NB4 (cell line): Measurements from ENCODE around the gene STX1B.

ENCODE experiments used
- DNase-seq: peaks from one replicate; pipeline ENCODE4 v3.0.0; 2010; ENCODE audit warnings: low read depth
- H3K4me3 ChIP-seq: one replicate; pipeline ENCODE4 v1.5.1; 2011; ENCODE audit warnings: mild to moderate bottlenecking, low read depth, low read length, moderate library complexity
- MYC ChIP-seq: IDR thresholded peaks from 2 replicates; pipeline ENCODE4 v1.6.1; 2011; ENCODE audit warnings: low read depth, low read length
- POLR2A ChIP-seq: IDR thresholded peaks from 2 replicates; pipeline ENCODE4 v1.6.1; 2011; ENCODE audit warnings: mild to moderate bottlenecking; ENCODE audit not compliant: insufficient read length; ENCODE audit errors: extremely low read depth
- TF ChIP-seq, protein P1 (sequence below): IDR thresholded peaks from 2 replicates; pipeline ENCODE4 v1.6.1; 2011; ENCODE audit warnings: low read depth, low read length
- TF ChIP-seq, protein P2 (sequence below): IDR thresholded peaks from one replicate; pipeline ENCODE4 v1.5.1; 2012; ENCODE audit warnings: low read depth, low read length

STX1B gene

DNA sequence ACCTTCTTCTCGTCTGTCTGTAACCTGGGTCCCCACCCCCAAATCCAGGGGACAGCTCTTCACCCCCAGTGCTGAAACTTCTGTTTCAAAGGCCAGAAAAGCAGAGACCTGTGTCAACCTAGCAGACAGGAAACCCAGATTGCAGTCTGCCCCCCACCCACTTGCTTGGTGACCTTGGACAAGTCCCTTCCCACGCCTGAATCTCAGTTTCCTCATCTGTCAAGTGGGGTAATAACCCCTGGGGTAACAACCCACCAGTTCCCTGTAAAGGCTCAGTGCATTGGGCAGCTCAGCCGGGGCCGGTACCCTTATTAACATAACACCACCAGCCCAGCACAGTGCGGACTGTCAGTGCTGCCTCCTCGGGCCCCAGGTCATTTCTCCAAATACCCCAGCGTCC lies 1.3 kb downstream of the STX1B start:
- no peak overlapping the region for H3K4me3 ChIP-seq
- DNase-seq, result no peak
- TF ChIP-seq, protein P1, sequence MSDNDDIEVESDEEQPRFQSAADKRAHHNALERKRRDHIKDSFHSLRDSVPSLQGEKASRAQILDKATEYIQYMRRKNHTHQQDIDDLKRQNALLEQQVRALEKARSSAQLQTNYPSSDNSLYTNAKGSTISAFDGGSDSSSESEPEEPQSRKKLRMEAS, result no peak
- TF ChIP-seq, protein P2, sequence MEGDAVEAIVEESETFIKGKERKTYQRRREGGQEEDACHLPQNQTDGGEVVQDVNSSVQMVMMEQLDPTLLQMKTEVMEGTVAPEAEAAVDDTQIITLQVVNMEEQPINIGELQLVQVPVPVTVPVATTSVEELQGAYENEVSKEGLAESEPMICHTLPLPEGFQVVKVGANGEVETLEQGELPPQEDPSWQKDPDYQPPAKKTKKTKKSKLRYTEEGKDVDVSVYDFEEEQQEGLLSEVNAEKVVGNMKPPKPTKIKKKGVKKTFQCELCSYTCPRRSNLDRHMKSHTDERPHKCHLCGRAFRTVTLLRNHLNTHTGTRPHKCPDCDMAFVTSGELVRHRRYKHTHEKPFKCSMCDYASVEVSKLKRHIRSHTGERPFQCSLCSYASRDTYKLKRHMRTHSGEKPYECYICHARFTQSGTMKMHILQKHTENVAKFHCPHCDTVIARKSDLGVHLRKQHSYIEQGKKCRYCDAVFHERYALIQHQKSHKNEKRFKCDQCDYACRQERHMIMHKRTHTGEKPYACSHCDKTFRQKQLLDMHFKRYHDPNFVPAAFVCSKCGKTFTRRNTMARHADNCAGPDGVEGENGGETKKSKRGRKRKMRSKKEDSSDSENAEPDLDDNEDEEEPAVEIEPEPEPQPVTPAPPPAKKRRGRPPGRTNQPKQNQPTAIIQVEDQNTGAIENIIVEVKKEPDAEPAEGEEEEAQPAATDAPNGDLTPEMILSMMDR, result no peak
- no peak for TF ChIP-seq POLR2A
- no peak for TF ChIP-seq MYC

DNA sequence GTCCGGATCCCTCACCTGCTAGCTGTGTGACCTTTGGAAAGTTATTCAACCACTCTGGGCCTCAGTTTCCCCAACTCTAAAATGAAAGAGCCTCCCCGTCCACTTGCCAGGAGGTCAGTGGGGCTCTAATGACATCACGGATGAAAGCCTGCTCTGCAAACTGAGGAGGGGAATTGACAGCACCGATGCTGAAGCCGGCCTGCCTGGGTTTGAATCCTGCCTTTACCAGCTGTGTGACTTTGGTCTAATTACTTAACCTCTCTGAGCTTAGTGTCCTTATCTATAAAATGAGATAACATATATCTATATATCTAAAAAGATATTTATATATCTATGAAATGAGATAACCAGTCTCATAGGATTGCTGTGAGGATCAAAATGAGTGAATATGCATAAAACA lies 1.9 kb downstream of the STX1B start:
- H3K4me3 ChIP-seq, result no peak overlapping the region
- no peak for DNase-seq
- TF ChIP-seq, protein P2, result no peak
- TF ChIP-seq MYC (no peak), POLR2A (no peak)

DNA sequence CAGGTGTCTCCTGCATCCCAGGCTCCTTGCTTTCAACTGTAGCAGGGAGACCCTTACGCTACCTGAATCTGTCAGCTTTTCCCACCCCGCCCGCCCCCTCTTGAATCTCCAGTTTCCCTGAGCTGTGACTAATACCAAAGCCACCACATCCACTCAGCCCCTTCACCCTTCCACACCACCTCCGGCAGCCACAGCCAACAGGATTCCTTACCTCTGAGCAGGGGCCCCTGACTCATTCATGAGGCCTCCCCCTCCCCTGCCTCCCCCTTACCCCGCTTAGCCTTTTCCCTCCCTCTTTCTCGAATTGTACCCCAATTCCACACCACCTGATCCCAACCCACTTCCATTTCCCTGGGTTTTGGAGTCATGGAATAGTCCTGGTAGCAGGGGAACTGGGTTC lies 2.3 kb downstream of the STX1B start:
- no peak for DNase-seq
- H3K4me3 ChIP-seq, result no peak overlapping the region
- TF ChIP-seq, protein P1, result no peak
- TF ChIP-seq, protein P2, result no peak
- TF ChIP-seq MYC, result no peak
- no peak for TF ChIP-seq POLR2A

DNA sequence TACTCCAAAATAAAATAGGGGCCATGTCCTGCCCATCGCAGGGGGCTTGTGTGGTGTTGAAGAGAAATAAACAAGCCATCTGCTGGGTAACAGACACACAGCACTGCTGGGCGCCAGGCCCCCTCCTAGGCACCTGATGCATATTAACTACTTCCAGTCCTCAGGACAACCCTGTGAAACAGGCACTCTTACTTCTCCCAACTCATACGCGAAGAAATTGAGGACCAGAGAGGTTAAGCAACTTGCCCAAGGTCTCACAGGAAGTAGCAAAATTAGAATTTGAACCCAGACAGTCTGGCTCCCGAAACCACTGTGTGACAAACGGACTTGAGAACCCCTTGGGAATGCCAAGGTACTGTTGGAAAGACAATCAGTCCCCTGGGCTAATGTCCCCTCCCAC lies 2.8 kb downstream of the STX1B start:
- DNase-seq, result no peak
- no peak overlapping the region for H3K4me3 ChIP-seq
- TF ChIP-seq MYC (no peak), POLR2A (no peak)
- TF ChIP-seq, protein P2, result no peak
- TF ChIP-seq, protein P1, result no peak

DNA sequence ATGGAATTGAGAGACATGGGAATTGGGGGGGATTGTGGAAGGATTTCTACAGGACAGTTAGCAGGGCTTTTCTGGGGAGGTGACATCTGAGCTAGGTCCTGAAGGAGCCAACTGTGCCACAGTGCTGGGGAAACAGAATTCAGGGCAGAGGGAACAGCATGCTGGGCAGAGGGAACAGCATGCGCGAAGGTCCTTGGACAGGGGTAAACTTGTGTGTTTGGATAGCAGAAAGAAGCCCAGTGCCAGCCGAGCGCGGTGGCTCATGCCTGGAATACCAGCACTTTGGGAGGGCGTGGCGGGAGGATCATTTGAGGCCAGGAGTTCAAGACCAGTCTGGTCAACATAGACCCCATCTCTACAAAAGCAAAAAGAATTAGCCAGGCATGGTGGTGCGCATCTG lies 3.8 kb downstream of the STX1B start:
- TF ChIP-seq, protein P1, result no peak
- TF ChIP-seq POLR2A (no peak), MYC (no peak)
- TF ChIP-seq, protein P2, result no peak
- no peak overlapping the region for H3K4me3 ChIP-seq
- DNase-seq, result no peak

DNA sequence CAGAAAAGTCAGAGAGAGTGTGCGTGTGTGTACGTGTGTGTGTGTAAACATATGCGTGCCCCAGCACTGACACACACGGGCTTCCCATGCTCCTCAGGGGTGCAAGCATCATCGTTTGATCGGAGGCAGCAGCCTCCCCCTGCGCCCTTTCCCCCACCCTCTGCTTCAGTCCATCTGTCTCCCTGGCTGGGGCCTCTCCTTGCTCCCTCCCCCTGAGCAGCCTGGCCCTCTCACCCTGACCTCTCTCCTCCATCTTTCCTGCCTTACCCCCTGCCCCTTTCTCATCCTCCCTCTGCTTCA lies 4.4 kb downstream of the STX1B start:
- DNase-seq, result no peak
- TF ChIP-seq, protein P2, result no peak
- TF ChIP-seq MYC (no peak), POLR2A (no peak)
- TF ChIP-seq, protein P1, result no peak
- no peak overlapping the region for H3K4me3 ChIP-seq
